NCI-H146 treated with DMSO at 0.1 percent for 48 hours (cell line): ENCODE data around the gene TTLL13.

ENCODE experiments used
- DNase-seq: peaks from one replicate; lab custom pipeline; 2025; ENCODE audit not compliant: unreplicated experiment; lab: John Stamatoyannopoulos, UW

The TTLL13 gene, protein sequence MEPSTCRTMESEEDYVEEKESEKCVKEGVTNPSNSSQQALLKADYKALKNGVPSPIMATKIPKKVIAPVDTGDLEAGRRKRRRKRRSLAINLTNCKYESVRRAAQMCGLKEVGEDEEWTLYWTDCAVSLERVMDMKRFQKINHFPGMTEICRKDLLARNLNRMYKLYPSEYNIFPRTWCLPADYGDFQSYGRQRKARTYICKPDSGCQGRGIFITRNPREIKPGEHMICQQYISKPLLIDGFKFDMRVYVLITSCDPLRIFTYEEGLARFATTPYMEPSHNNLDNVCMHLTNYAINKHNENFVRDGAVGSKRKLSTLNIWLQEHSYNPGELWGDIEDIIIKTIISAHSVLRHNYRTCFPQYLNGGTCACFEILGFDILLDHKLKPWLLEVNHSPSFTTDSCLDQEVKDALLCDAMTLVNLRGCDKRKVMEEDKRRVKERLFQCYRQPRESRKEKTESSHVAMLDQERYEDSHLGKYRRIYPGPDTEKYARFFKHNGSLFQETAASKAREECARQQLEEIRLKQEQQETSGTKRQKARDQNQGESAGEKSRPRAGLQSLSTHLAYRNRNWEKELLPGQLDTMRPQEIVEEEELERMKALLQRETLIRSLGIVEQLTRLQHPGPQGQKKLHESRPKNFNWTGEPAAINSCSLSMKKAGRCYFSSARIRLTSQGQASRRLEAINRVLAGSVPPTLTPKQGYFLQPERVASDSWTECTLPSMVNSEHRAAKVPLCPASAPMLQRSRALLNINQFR

DNA sequence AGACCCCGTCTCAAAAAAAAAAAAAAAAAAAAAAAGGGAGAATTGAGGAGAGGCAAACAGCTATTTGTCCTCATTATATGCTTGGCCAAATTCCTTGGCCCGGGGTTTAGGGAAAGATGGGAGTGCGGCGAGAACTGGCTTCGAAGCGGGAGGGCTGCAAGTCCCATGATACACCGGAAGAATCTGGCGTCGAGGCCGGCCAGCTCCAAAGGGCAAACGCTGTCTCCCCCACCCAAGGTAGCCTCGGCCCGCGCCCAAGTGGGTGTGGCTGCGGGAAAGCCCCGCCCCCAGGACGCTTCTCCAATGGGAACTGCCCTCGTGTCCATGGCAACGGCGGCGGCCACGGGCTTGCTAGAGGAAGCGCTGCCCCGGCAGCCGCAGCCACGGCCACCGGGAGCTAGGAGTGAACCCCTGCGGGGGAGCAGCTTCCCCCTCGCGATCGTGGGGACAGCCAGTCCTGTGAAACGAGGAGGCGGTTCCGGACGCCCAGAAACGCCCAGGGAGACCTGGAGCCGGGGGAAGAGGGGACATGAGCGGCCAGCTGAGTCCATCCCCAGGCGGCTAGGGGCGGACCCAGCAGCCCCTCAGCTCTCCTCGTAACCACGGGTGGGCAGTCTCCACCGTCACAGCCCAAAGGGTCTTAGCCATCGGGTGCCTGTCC is at the start of gene TTLL13:
Gene TTLL13, plus strand, starts transcription at position 354 of the 661 bp plus-strand sequence. CDS start 1,075 bp downstream, outside the sequence.
- DNase-seq: peak; percentile 79

GRCh38 chr15:90200534-90201129 is 48.7 kb upstream of the TTLL13 start:
- DNase-seq: no peak

- DNase-seq: peak; percentile 24
These were observed 48.0 kb upstream of the TTLL13 start, which contains the start of gene SEMA4B for GRCh38 chr15:90201130-90201943. Gene SEMA4B (plus strand): TSS chr15:90201330. CDS start chr15:90201579, 249 bp downstream.

- DNase-seq: no peak
These were observed 47.4 kb upstream of the TTLL13 start for GRCh38 chr15:90201944-90202375.

- no peak for DNase-seq
These were observed 46.4 kb upstream of the TTLL13 start for GRCh38 chr15:90202929-90203328.

- DNase-seq: no peak
These were observed 45.9 kb upstream of the TTLL13 start for GRCh38 chr15:90203473-90203872.

- DNase-seq: peak; percentile 32
These were observed 45.4 kb upstream of the TTLL13 start for GRCh38 chr15:90203922-90204321.

- no peak for DNase-seq
These were observed 44.1 kb upstream of the TTLL13 start for GRCh38 chr15:90205050-90205848.

GRCh38 chr15:90205886-90206285 is 43.5 kb upstream of the TTLL13 start:
- no peak for DNase-seq

- no peak for DNase-seq
These were observed 42.1 kb upstream of the TTLL13 start for GRCh38 chr15:90207252-90207651.

- DNase-seq: no peak
These were observed 41.0 kb upstream of the TTLL13 start for GRCh38 chr15:90208356-90208755.

- no peak for DNase-seq
These were observed 39.8 kb upstream of the TTLL13 start for GRCh38 chr15:90209591-90209990.

- no peak for DNase-seq
These were observed 38.8 kb upstream of the TTLL13 start for GRCh38 chr15:90210593-90210992.

- DNase-seq: no peak
These were observed 38.3 kb upstream of the TTLL13 start for GRCh38 chr15:90211009-90211408.

GRCh38 chr15:90211440-90212143 is 37.8 kb upstream of the TTLL13 start:
- DNase-seq: no peak

GRCh38 chr15:90212221-90213098 is 36.9 kb upstream of the TTLL13 start:
- DNase-seq: no peak

- DNase-seq: no peak
These were observed 36.1 kb upstream of the TTLL13 start for GRCh38 chr15:90213122-90213817.
